Uterus (tissue), 4 donors: ENCODE measurements around the gene RPS14. TPM values are rescaled to one million over a fixed set of nuclear protein-coding genes. Genes with fewer than 3 reads are reported as not detected.

Experiments
- DNase-seq, 2 donors: peaks; one replicate each; pipeline ENCODE4 v3.0.0-alpha.2; 2019 to 2020
- H3K27ac ChIP-seq, 2 donors: fragments of 200-600 bp; sonication (generic); 1 replicate in 1 of 2; 2 replicates in 1 of 2; pipeline ENCODE4 v1.5.1; 2016 to 2018
- H3K27me3 ChIP-seq, 2 donors: fragments of 200-600 bp; sonication (generic); one replicate each; pipeline ENCODE4 v1.5.1; 2018 to 2019; ENCODE audit warnings: control low read depth in 1 of 2
- H3K36me3 ChIP-seq, 2 donors: fragments of 200-600 bp; sonication (generic); one replicate each; pipeline ENCODE4 v1.5.1; 2019; ENCODE audit warnings: control low read depth in 1 of 2
- H3K4me1 ChIP-seq, 2 donors: fragments of 200-600 bp; sonication (generic); one replicate each; pipeline ENCODE4 v1.5.1; 2018 to 2019; ENCODE audit warnings: control low read depth in 1 of 2
- H3K4me3 ChIP-seq, 2 donors: fragments of 200-600 bp; sonication (generic); 1 replicate in 1 of 2; 2 replicates in 1 of 2; pipeline ENCODE4 v1.5.1; 2018 to 2019; ENCODE audit warnings: mild to moderate bottlenecking in 1 of 2
- H3K9me3 ChIP-seq, 2 donors: fragments of 200-600 bp; sonication (generic); one replicate each; pipeline ENCODE4 v1.5.1; 2019; ENCODE audit warnings: control low read depth in 1 of 2
- CTCF ChIP-seq, 4 experiments: fragments of 200-600 bp in 2 of 4; fragments of 450-650 bp in 2 of 4; sonication (generic) in 2 of 4; IDR thresholded peaks; one replicate each; pipeline ENCODE4 v1.5.1; 2016 to 2019; ENCODE audit warnings: antibody characterized with exemption in 4 of 4, mild to moderate bottlenecking in 2 of 4, moderate library complexity in 1 of 4
- POLR2A ChIP-seq, 2 donors: fragments of 450-650 bp; IDR thresholded peaks; one replicate each; pipeline ENCODE4 v1.6.1; 2016; ENCODE audit warnings: antibody characterized with exemption in 2 of 2, mild to moderate bottlenecking in 1 of 2, moderate library complexity in 1 of 2
- intact Hi-C: fragments of 100-400 bp; cut with DNase I; formaldehyde crosslinking; loops from one replicate; pipeline ENCODE4 v1.15.1; 2023; ENCODE audit warnings: low total_unique reads
- total RNA-seq, 4 donors: library from RNA; depleted of rRNA in 3 of 4; stranded (reverse); fragments of >200 nt in 3 of 4; gene quantifications; one replicate each; pipeline versions ENCODE4 v1.1.0 to v1.2.4, GENCODE V29; 2014 to 2023
- donor health status: DM: yes; HTN: yes; CAD: no.

RPS14 gene
- total RNA-seq, 4 donors from 2014 or later: 2,445 to 12,361 (median 6,046) TPM

GRCh38 chr5:150396267-150396666, 53.3 kb downstream of the RPS14 start:
- TF ChIP-seq POLR2A (IDR thresholded peaks at IDR 0.05): no peak
- no peak for TF ChIP-seq CTCF (IDR thresholded peaks at IDR 0.05)
- no peaks in the 10 kb centered on the region for H3K9me3 ChIP-seq
- H3K4me1 ChIP-seq: no peaks in the 10 kb centered on the region
- intact Hi-C loops: no loop called here
- no peaks in the 10 kb centered on the region for H3K27me3 ChIP-seq
- no peak overlapping the region for H3K27ac ChIP-seq
- DNase-seq: no peak
- H3K36me3 ChIP-seq: no peaks in the 10 kb centered on the region
- H3K4me3 ChIP-seq: no peak overlapping the region

- TF ChIP-seq POLR2A (IDR thresholded peaks at IDR 0.05): no peak
- TF ChIP-seq CTCF (IDR thresholded peaks at IDR 0.05): no peak
- Histone ChIP-seq H3K4me3 (no peak overlapping the region), H3K27me3 (no peaks in the 10 kb centered on the region), H3K27ac (no peak overlapping the region), H3K4me1 (no peaks in the 10 kb centered on the region), H3K36me3 (no peaks in the 10 kb centered on the region), H3K9me3 (no peaks in the 10 kb centered on the region)
- intact Hi-C loops: no loop called here
- DNase-seq: no peak
These were observed 53.9 kb downstream of the RPS14 start for GRCh38 chr5:150395688-150395975.

- DNase-seq: no peak
- TF ChIP-seq CTCF (IDR thresholded peaks at IDR 0.05) (no peak), POLR2A (IDR thresholded peaks at IDR 0.05) (no peak)
- Histone ChIP-seq H3K9me3 (no peaks in the 10 kb centered on the region), H3K27ac (no peak overlapping the region), H3K27me3 (no peaks in the 10 kb centered on the region), H3K36me3 (no peaks in the 10 kb centered on the region), H3K4me3 (no peak overlapping the region), H3K4me1 (no peaks in the 10 kb centered on the region)
- intact Hi-C loops: no loop called here
These were observed 54.4 kb downstream of the RPS14 start for GRCh38 chr5:150394912-150395687.

GRCh38 chr5:150394131-150394530, 55.4 kb downstream of the RPS14 start:
- no peak for TF ChIP-seq CTCF (IDR thresholded peaks at IDR 0.05)
- intact Hi-C loops: no loop called here
- Histone ChIP-seq H3K27me3 (no peaks in the 10 kb centered on the region), H3K36me3 (no peaks in the 10 kb centered on the region), H3K9me3 (no peaks in the 10 kb centered on the region), H3K4me3 (no peak overlapping the region), H3K27ac (no peak overlapping the region), H3K4me1 (no peaks in the 10 kb centered on the region)
- DNase-seq: no peak

GRCh38 chr5:150393096-150393645, 56.4 kb downstream of the RPS14 start:
- H3K27ac ChIP-seq: no peak overlapping the region
- H3K36me3 ChIP-seq: no peaks in the 10 kb centered on the region
- TF ChIP-seq CTCF (IDR thresholded peaks at IDR 0.05) (no peak), POLR2A (IDR thresholded peaks at IDR 0.05) (no peak)
- intact Hi-C loops: no loop called here
- no peaks in the 10 kb centered on the region for H3K9me3 ChIP-seq
- no peak for DNase-seq
- no peak overlapping the region for H3K4me3 ChIP-seq
- H3K27me3 ChIP-seq: no peaks in the 10 kb centered on the region
- H3K4me1 ChIP-seq: no peaks in the 10 kb centered on the region
